HG03565 (cell line): Measurements from ENCODE around the gene COPB2.

Experiments
- ATAC-seq: cut with Tn5 transposase; IDR thresholded peaks from one replicate; pipeline ENCODE4 v1.9.1; 2021; ENCODE audit warnings: mild to moderate bottlenecking, moderate library complexity; ENCODE audit not compliant: unreplicated experiment

COPB2 gene

GRCh38 chr3:139329364-139329850 lies 60.0 kb downstream of the COPB2 start:
- peak; percentile 98 for ATAC-seq

GRCh38 chr3:139328356-139328755 lies 61.1 kb downstream of the COPB2 start:
- ATAC-seq, result no peak

GRCh38 chr3:139327861-139328260 lies 61.6 kb downstream of the COPB2 start:
- no peak for ATAC-seq

- ATAC-seq, result no peak
Measured at GRCh38 chr3:139327231-139327630, 62.2 kb downstream of the COPB2 start.

- no peak for ATAC-seq
Measured at GRCh38 chr3:139326707-139327106, 62.7 kb downstream of the COPB2 start.

- no peak for ATAC-seq
Measured at GRCh38 chr3:139326131-139326530, 63.3 kb downstream of the COPB2 start.

- ATAC-seq, result no peak
Measured at GRCh38 chr3:139325551-139325950, 63.9 kb downstream of the COPB2 start.

GRCh38 chr3:139324456-139324855 lies 65.0 kb downstream of the COPB2 start:
- ATAC-seq, result no peak

GRCh38 chr3:139323146-139323545 lies 66.3 kb downstream of the COPB2 start:
- no peak for ATAC-seq

- no peak for ATAC-seq
Measured at GRCh38 chr3:139322346-139322745, 67.1 kb downstream of the COPB2 start.

- ATAC-seq, result no peak
Measured at GRCh38 chr3:139320551-139321309, 68.7 kb downstream of the COPB2 start.

- no peak for ATAC-seq
Measured at GRCh38 chr3:139319428-139320402, 69.7 kb downstream of the COPB2 start.

- ATAC-seq, result no peak
Measured at GRCh38 chr3:139318826-139319225, 70.6 kb downstream of the COPB2 start.

GRCh38 chr3:139318431-139318816 lies 71.0 kb downstream of the COPB2 start:
- no peak for ATAC-seq

GRCh38 chr3:139317660-139318430 lies 71.6 kb downstream of the COPB2 start:
- ATAC-seq, result no peak

- ATAC-seq, result no peak
Measured at GRCh38 chr3:139317215-139317614, 72.2 kb downstream of the COPB2 start.

- ATAC-seq, result no peak
Measured at GRCh38 chr3:139313921-139314320, 75.5 kb downstream of the COPB2 start.

- ATAC-seq, result no peak
Measured at GRCh38 chr3:139312959-139313358, 76.5 kb downstream of the COPB2 start.

GRCh38 chr3:139312416-139312815 lies 77.0 kb downstream of the COPB2 start:
- no peak for ATAC-seq

GRCh38 chr3:139311557-139311956 lies 77.9 kb downstream of the COPB2 start:
- ATAC-seq, result no peak

GRCh38 chr3:139310474-139310933 lies 78.9 kb downstream of the COPB2 start:
- ATAC-seq, result no peak
